Rectal smooth muscle tissue (tissue), 1 donor: Measurements from ENCODE around the gene ASB9.
"Not testable (repeated sequence)": the region's sequence is repeated elsewhere in the genome, so short reads cannot be mapped to it uniquely, and the experiment has no call there.

Experiments
- H3K27ac ChIP-seq: one replicate; pipeline ENCODE4 v1.7.0; 2013; ENCODE audit warnings: low read depth, low read length, inconsistent platforms
- H3K27me3 ChIP-seq: one replicate; pipeline ENCODE4 v1.7.0; 2013; ENCODE audit warnings: low read length; ENCODE audit not compliant: control insufficient read depth, insufficient read depth
- H3K36me3 ChIP-seq: one replicate; pipeline ENCODE4 v1.7.0; 2013; ENCODE audit warnings: low read length; ENCODE audit not compliant: control insufficient read depth, insufficient read depth
- H3K4me1 ChIP-seq: one replicate; pipeline ENCODE4 v1.7.0; 2013; ENCODE audit warnings: low read length; ENCODE audit not compliant: control insufficient read depth, insufficient read depth
- H3K4me3 ChIP-seq: one replicate; pipeline ENCODE4 v1.7.0; 2013; ENCODE audit warnings: low read length
- H3K9ac ChIP-seq: one replicate; pipeline ENCODE4 v1.7.0; 2013; ENCODE audit warnings: low read length

The ASB9 gene

DNA sequence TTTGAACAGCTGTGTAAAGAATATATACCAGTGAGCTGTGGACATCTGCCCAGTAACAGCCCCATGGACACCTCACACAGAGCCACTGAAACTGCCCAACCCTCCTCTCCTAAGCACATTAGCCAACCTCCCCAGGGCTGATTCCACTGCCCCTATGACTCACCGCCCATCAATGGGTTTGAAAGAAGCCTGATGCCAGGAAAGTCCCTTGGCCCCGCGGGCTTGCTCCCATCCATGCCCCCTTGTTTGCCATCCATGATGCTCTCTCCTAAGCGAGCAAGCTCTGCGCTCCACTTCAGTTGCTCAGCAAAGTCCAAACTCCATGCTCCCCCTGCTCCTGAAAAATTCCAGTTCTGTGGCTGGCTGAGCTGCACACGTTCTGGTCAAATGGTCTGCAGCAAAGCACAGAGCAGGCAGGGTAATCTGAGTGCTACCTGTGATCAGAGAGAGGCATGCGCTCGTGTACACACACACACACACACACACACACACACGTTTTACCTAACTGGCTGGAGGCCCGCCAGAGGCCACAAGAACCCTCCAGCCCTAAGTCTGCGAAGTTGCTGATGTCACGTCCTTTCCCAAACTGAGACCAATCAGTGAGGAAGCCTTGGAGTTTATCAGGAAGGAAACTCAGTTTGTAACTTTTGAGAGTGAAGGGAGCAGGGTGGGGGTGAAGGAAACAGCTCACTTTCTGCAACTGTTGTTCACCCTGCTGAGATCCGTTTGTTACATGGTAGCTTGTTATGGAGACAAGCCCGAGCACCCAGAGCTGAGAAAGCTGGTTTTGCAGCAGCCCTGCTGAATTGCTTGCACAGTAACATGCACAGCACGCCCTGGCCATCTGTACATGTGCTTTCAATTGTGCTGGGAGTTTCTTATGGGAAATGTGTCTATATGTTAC, at the start of gene ASB9:
TSS of gene ASB9 (minus strand) at position 466 of the 904 bp plus-strand sequence. CDS start at position 257, 209 bp downstream.
- peak within 1 kb of the TSS; percentile 27 for H3K4me3 ChIP-seq

GRCh38 chrX:15319075-15319474, 49.2 kb upstream of the ASB9 start:
- H3K9ac ChIP-seq, result no peak overlapping the region
- no peaks in the 10 kb centered on the region for H3K36me3 ChIP-seq
- no peaks in the 10 kb centered on the region for H3K27me3 ChIP-seq
- H3K27ac ChIP-seq, result no peak overlapping the region
- no peaks in the 10 kb centered on the region for H3K4me1 ChIP-seq
- no peak overlapping the region for H3K4me3 ChIP-seq

More for the DNA sequence above, at the start of gene ASB9:
- Histone ChIP-seq H3K9ac (no peak within 1 kb of the TSS), H3K27ac (no peak within 1 kb of the TSS), H3K27me3 (no peaks in the 10 kb centered on the region), H3K4me1 (no peaks in the 10 kb centered on the region), H3K36me3 (no peaks in the 10 kb centered on the region)

DNA sequence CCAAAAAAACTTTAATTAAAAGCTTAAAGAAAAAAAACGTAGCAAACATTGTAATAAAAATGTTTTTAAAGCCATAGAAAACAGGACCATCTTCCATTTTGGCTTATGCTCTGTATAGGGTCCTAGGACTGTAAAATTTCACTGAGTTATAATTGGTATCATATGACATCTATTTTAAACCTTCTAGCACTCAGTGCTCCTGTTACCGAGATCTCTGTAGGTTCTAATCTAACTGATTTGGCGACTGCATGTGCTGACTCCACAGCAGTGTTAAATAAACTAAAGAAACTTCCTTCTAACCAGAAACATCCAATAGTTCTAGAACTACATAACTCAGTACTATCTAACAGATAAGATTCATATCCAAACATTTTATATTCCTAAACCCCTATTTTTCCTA, 45.6 kb upstream of the ASB9 start, which contains the start of gene ASB11:
TSS of gene ASB11 (minus strand) at position 132 of the 400 bp plus-strand sequence. CDS start at position 97, 35 bp downstream.
- H3K9ac ChIP-seq, result no peak within 1 kb of the TSS
- no peaks in the 10 kb centered on the region for H3K36me3 ChIP-seq
- no peak within 1 kb of the TSS for H3K4me3 ChIP-seq
- H3K27ac ChIP-seq, result no peak within 1 kb of the TSS
- H3K27me3 ChIP-seq, result no peaks in the 10 kb centered on the region
- no peaks in the 10 kb centered on the region for H3K4me1 ChIP-seq

- Histone ChIP-seq H3K36me3 (no peaks in the 10 kb centered on the region), H3K9ac (no peak overlapping the region), H3K27ac (no peak overlapping the region)
These were observed 44.6 kb upstream of the ASB9 start for GRCh38 chrX:15314472-15314871.

DNA sequence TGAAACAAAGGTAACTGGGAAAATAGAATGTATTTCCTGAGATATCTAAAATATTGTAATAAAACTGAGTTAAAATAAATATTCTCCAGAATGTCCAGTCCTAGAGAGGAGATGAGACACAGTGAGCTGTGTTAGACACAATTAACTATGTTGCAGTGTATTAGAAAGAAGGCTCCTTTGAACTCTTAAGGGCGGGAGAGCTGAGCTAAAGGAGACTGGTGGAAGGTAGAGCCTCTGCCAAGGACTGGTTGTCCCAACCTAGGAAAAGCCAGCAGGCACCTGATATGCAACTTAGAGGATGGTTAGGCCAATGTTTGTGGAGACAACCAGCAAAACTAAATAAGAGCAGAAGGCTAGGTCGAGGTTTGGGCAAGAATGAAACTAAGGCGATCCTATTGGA, 41.2 kb upstream of the ASB9 start:
- Histone ChIP-seq H3K4me3 (no peak overlapping the region), H3K36me3 (no peaks in the 10 kb centered on the region), H3K27ac (no peak overlapping the region), H3K27me3 (no peaks in the 10 kb centered on the region), H3K9ac (no peak overlapping the region), H3K4me1 (no peaks in the 10 kb centered on the region)

More at GRCh38 chrX:15314472-15314871, 44.6 kb upstream of the ASB9 start:
- Histone ChIP-seq H3K4me1 (no peaks in the 10 kb centered on the region), H3K27me3 (no peaks in the 10 kb centered on the region), H3K4me3 (no peak overlapping the region)

- Histone ChIP-seq H3K27ac (no peak overlapping the region), H3K4me3 (no peak overlapping the region), H3K9ac (no peak overlapping the region)
These were observed 40.2 kb upstream of the ASB9 start for GRCh38 chrX:15310117-15310516.

DNA sequence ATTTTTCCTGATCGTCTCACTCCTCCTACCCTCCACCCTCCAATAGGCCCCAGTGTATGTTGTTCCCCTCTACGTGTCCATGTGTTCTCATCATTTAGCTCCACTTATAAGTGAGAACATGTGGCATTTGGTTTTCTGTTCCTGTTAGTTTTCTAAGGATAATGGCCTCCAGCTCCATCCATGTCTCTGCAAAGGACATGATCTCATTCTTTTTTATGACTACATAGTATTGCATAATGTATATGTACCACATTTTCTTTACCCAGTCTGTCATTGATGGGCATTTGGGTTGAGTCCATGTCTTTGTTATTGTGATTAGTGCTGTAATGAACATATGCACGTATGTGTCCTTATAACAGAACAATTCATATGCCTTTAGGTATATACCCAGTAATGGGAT, 36.0 kb upstream of the ASB9 start:
- not testable (repeated sequence) for H3K9ac ChIP-seq, H3K27ac ChIP-seq, H3K36me3 ChIP-seq, H3K27me3 ChIP-seq, H3K4me3 ChIP-seq, H3K4me1 ChIP-seq

More at GRCh38 chrX:15310117-15310516, 40.2 kb upstream of the ASB9 start:
- no peaks in the 10 kb centered on the region for H3K27me3 ChIP-seq
- no peaks in the 10 kb centered on the region for H3K36me3 ChIP-seq
- H3K4me1 ChIP-seq, result no peaks in the 10 kb centered on the region

DNA sequence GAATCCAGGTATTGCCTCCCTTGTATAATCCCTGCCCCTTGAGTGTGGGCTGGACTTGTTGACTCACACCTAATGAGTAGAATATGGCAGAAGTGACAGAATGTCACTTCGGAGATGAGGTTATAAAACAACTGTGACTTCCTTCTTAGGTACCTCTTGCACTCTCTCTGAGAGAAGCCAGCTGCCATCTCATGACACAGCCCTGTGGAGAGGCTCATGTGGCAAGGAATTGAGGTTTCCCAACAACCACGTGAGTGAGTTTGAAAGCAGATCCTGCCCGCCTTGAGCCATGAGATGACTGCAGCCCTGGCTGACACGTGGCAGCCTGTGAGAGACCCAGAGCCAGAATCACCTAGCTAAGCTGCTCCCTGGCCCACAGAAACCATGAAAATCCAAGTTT, 32.0 kb upstream of the ASB9 start:
- Histone ChIP-seq H3K27me3 (no peaks in the 10 kb centered on the region), H3K27ac (no peak overlapping the region), H3K9ac (no peak overlapping the region), H3K36me3 (no peaks in the 10 kb centered on the region), H3K4me1 (no peaks in the 10 kb centered on the region), H3K4me3 (no peak overlapping the region)

GRCh38 chrX:15299941-15300851, 30.3 kb upstream of the ASB9 start:
- Histone ChIP-seq H3K27ac (no peak overlapping the region), H3K4me3 (no peak overlapping the region), H3K4me1 (no peaks in the 10 kb centered on the region), H3K9ac (no peak overlapping the region), H3K36me3 (no peaks in the 10 kb centered on the region), H3K27me3 (no peaks in the 10 kb centered on the region)

DNA sequence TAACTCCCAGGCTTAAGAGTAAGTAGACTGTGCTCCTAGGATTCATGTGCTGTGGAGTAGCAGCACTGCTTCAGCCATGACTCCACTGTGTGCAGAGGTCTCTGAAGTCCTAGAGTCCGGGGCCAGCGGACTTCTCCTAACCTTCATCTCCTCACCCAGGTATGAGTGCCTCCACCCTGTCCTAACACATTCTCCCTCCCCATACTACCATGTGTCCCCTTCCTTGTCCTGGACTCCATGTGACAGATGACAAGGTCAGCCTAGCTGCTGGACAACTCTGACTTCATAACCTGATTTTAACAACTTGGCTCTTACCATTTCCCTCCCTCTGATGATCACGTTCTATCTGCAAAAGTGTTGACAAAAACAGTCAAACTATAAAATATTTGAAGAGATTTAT, 28.9 kb upstream of the ASB9 start:
- Histone ChIP-seq H3K4me3 (no peak overlapping the region), H3K27me3 (no peaks in the 10 kb centered on the region), H3K27ac (no peak overlapping the region), H3K36me3 (no peaks in the 10 kb centered on the region), H3K4me1 (no peaks in the 10 kb centered on the region), H3K9ac (no peak overlapping the region)

DNA sequence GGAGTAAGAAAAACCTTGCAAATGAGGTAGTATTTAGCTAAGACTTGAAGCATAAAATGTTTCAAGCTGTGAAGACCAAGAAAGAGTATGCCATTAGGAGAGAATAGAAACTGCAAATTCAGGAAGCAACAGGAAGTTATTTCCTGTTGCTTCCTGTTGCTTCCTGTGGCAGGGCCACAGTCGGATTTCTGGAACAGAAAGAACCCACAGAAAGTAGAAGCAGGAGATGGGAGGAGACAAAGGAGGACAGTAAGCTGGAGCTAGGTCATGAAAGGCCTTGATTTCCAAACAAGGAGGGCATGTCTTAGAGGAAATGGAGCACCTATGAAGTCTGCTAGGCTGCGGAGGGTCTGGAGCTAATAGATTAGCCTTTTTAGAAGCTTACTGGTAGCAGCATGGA, 28.3 kb upstream of the ASB9 start:
- Histone ChIP-seq H3K27ac (no peak overlapping the region), H3K4me1 (no peaks in the 10 kb centered on the region)

GRCh38 chrX:15293451-15293850, 23.6 kb upstream of the ASB9 start:
- H3K36me3 ChIP-seq, result no peaks in the 10 kb centered on the region
- no peak overlapping the region for H3K9ac ChIP-seq
- H3K27me3 ChIP-seq, result no peaks in the 10 kb centered on the region
- H3K27ac ChIP-seq, result no peak overlapping the region
- no peaks in the 10 kb centered on the region for H3K4me1 ChIP-seq
- no peak overlapping the region for H3K4me3 ChIP-seq

More for the DNA sequence above, 28.3 kb upstream of the ASB9 start:
- Histone ChIP-seq H3K4me3 (no peak overlapping the region), H3K36me3 (no peaks in the 10 kb centered on the region), H3K9ac (no peak overlapping the region), H3K27me3 (no peaks in the 10 kb centered on the region)
